ENCODE measurements around the gene MRTFB.
A peak's percentile ranks its signal among the peaks of the same experiment; 100 is the strongest.
"Not testable (repeated sequence)": the region's sequence is repeated elsewhere in the genome, so short reads cannot be mapped to it uniquely, and the experiment has no call there.

Gene MRTFB

GRCh38 chr16:14132696-14133048, 61.6 kb downstream of the MRTFB start:
- DNase-seq (no peak), ATAC-seq (no peak)

- no peak for DNase-seq
- no peak for ATAC-seq
Observed at GRCh38 chr16:14133907-14134306, 62.8 kb downstream of the MRTFB start.

DNA sequence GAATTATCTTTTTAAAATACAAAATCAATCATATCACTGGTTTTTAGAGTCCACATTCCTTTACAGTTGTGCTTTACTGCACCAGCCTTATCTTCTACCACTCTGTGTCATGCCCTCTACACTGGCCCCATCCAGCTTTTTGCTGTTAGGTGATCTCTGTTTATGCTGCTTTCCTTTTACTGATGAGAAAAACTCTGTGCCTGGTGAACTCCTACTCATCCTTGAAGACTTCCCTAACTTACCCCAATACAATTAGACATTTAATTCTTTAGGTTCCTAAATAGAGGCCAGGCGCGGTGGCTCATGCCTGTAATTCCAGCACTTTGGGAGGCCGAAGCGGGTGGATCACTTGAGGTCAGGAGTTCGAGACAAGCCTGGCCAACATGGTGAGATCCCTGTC, 64.6 kb downstream of the MRTFB start:
- DNase-seq (no peak), ATAC-seq (no peak)

DNA sequence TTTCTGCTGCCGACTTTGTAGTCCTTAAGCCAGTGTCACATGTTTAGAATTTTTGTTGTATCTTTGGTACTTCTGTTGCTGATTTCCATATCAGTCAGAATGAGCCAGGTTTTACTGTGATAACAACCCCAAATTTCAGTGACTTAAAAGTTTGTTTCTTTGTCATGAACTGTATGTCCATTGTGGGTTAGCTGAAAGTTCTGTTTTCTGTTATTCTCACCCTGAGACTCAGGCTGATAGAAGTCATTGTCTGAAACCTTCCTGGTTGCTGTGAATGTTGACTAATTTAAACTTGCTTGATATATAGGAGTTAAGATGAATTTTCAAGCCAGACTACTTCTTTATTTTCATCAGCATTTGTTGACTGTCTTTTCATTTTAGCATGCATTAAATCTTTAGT, 68.8 kb downstream of the MRTFB start:
- ATAC-seq (no peak), DNase-seq (no peak)

- DNase-seq, result no peak
- ATAC-seq, result no peak
Observed at GRCh38 chr16:14140923-14141322, 69.8 kb downstream of the MRTFB start.

DNA sequence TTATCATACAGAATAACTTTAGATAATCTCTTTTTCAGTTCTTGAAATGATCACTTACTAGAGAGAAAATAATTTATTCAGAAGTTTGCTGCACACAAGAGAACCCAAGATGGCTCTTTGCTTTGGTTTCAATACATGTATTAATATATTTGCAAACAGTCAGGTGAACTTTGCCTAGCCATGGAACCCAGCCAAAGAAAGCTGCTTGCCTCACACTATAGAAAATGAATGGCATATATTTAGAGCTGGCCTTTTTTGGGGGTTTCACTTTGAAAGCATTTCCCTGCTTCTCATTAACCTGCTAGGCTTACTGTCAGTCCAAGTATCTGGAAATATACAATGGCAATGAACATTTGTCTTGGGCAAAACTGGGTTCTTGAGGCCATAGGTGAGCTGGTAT, 75.3 kb downstream of the MRTFB start:
- ATAC-seq (no peak), DNase-seq (no peak)

DNA sequence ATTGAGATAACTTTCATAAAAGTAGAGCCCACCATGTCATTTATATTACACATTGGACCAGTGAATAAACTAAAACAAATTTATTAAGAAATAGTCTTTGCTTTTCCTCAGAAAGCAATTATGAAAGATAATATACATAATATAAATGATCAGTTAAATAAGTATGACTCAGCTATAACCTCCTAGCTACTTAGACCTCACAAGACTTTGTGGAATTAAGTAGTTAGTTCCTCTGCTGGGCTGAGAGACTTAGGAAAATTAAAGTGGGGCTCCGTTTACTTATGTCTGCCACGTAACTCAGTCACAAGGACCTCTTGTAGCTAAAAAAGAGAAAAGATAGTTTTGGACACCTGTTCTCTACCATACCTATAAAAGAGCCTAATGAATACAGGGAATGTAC, 76.9 kb downstream of the MRTFB start:
- ATAC-seq (no peak), DNase-seq (no peak)

- ATAC-seq (no peak), DNase-seq (no peak)
Observed at GRCh38 chr16:14148569-14148968, 77.5 kb downstream of the MRTFB start.

- ATAC-seq, result no peak
Observed at GRCh38 chr16:14150796-14151195, 79.7 kb downstream of the MRTFB start.

DNA sequence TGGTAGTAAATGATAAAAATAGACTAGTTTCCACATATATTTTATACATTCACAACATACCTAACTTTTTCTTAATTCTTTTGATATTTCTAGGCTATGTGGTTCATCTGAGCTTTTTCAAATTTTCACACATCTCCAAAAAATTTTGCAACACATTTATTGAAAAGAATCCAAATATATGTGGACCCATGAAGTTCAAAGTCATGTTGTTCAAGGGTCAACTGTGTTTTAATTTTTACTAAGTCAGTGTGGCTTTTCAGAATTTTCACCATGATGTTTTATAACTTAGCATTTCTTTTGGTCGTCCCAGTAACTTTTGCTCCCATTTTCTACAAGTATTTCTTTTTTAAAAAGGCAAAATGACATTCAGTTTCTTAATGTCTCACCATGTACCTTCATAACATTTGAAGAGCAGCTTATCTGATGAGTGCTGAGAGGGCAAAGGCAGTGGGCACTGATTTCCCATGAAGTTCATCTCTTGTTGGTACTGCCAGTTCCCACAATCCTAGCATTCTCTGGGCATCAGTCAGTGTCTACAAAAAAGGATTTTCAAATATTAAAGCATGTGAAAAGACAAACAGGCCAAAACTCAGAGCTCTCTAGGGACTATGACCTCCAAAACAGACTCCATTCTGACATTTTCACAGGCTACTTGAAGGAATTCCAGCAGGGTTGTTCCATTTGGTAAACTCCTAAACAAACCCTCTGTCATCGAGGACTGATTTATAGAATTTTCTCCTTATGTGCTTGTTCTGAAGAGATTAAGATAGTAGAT, 80.3 kb downstream of the MRTFB start:
- DNase-seq, result no peak
- ATAC-seq, result no peak

More at GRCh38 chr16:14150796-14151195, 79.7 kb downstream of the MRTFB start:
- DNase-seq, result no peak

GRCh38 chr16:14155572-14156190, 84.6 kb downstream of the MRTFB start:
- DNase-seq, result no peak
- no peak for ATAC-seq

DNA sequence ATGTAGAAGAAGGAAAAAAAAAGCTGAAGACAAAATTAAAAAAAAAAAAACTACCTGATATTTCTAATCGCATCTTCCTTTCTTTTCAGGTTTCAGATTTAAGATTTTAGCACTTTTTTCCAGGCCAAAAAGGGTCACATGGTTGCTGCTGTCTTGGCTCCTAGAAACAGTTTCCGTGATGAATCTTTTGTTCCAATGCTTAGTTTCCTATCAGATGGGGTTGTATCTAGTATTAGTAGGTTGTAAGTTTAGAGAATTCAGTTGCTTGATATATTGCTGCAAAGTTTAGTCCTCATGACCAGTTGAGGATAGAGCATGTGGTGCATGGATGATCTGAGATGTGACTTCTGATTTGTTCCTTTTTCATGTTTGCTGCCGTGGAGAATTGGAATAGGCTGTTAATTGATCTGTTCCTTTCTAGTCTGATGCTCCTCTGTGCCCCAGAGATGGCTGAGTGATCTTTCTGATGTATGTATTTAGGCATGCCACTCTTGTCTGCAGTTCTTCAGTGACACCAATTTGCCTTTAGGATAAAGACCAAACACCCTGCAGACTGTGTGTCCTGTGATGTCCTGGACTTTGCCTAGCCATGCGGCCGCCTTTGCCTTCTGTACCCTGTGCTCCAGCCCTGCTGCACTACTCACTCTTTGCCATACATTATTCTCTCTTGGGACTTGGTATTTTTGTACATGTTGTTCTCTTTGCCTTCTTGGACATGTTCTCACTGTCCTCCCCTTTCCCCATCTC, 94.0 kb downstream of the MRTFB start:
- ATAC-seq (peak; percentile 59), DNase-seq (no peak)

DNA sequence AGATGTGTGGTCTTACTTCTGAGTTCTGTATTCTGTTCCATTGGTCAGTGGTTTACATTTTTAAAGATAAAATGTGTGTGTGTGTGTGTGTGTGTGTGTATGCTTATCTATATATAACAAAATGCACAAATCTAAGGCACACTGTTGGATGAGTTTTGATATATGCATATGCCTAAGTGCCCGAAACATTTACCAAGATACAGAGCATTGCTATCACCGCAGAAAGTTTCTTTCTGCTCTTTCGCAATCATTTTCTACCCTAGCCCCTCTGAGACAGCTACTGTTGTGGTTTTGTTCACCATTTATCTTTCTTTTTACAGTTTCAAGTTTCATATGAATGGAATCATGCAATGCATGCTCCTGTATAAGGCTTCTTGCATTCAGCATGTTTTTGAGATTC, 97.0 kb downstream of the MRTFB start:
- ATAC-seq (no peak), DNase-seq (no peak)

- ATAC-seq, result no peak
Observed at GRCh38 chr16:14172200-14172809, 101.2 kb downstream of the MRTFB start.

GRCh38 chr16:14175086-14175485, 104.0 kb downstream of the MRTFB start:
- no peak for DNase-seq
- no peak for ATAC-seq

More at GRCh38 chr16:14172200-14172809, 101.2 kb downstream of the MRTFB start:
- DNase-seq, result no peak

DNA sequence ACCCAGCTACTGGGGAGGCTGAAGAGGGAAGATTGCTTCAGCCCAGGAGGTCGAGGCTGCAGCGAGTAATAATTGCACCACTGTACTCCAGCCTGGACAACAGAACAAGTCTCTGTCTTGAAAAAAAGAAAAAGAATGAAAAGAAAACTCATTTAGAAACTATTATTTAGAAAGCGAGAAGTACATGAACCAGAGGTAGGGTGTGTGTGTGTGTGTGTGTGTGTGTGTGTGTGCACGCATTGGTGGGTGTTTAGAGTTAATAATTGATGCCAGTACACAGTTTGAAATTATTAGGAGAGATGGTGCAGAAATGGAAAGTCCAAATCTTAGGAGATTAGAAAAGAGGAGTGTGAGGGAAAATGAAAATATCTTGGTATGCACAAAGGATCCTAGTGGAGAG, 106.6 kb downstream of the MRTFB start:
- ATAC-seq (no peak), DNase-seq (no peak)

DNA sequence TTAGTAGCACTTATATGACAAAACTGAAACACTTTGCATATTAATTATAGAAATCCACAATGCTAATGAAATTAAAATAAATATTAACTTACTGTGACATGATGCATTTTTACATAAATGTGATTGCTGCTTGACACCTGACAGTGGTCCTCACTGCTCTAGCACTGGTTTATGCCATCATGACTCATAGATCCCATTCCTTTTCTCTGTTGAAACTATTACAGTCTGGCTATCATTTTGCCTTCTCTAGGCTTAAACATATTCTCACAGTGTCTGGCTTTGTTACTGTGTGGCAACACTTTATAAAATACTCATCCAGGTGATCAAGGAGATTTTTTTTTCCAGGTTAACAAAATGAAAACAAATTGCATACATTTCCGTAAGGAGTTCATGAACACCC, 108.0 kb downstream of the MRTFB start:
- no peak for DNase-seq

DNA sequence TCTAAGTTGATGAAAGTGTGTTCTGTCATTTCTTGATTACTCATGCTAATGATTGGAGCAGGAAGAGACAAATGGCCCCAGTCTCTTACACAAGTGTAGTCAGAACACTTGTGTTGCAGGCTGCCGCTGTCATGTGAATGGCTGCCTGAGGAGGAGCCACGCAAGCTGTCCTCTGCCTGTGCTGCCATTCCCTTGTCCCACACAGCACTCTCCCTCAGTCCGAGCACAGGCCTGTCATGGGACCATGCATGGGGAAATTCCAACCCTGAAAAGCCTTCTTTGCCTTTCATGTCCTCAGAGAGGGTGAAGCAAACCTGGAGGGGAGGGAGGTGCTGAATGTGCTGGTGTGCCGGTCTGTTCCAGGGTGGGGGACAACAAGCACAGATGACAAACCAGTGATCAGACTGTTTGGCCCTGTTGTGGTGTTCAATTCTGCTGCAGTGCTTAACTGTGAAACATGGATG, 109.4 kb downstream of the MRTFB start:
- no peak for DNase-seq
- no peak for ATAC-seq

More for the DNA sequence above, 108.0 kb downstream of the MRTFB start:
- no peak for ATAC-seq

GRCh38 chr16:14181371-14182050, 110.4 kb downstream of the MRTFB start:
- no peak for ATAC-seq
- DNase-seq, result no peak

GRCh38 chr16:14182999-14183398, 111.9 kb downstream of the MRTFB start:
- DNase-seq (no peak), ATAC-seq (no peak)

DNA sequence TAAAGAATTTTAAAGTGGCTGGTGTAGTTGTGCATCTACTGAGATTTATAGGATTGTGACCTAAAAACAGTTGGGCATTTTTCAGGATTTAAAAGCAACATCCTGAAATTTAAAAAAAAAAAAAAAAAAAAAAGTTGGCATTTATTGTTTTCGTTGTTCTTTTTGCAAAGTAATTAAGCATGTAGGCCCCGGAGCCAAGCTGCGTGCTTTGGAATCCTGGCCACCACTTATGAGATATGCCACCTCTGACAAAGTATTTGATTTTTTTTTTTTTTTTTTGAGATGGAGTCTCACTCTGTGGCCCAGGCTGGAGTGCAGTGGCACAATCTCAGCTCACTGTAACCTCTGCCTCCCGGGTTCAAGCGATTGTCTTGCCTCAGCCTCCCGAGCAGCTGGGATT, 112.8 kb downstream of the MRTFB start:
- ATAC-seq, DNase-seq: not testable (repeated sequence)

Data from stimulated activated naive CD8-positive, alpha-beta T cell treated with anti-CD3 and anti-CD28 coated beads, Interleukin-15, Interleukin-2, amounts not matched to agents 100 U/mL and 50 U/mL, for 24 hours (primary cell).